ENCODE data around the gene TGFBR2.

Gene TGFBR2

GRCh38 chr3:30720586-30721313 lies 114.3 kb downstream of the TGFBR2 start:
- no peak for DNase-seq (ENCODE audit: low read depth)
- TF ChIP-seq CTCF (conservative IDR thresholded peaks at IDR 0.05; ENCODE audit: low read depth, low read length), result no peak
- no peak overlapping the region for H3K4me3 ChIP-seq (ENCODE audit: low read length)

GRCh38 chr3:30721314-30721634 lies 114.9 kb downstream of the TGFBR2 start:
- TF ChIP-seq CTCF (conservative IDR thresholded peaks at IDR 0.05; ENCODE audit: low read depth, low read length), result no peak
- no peak overlapping the region for H3K4me3 ChIP-seq (ENCODE audit: low read length)
- no peak for DNase-seq (ENCODE audit: low read depth)

GRCh38 chr3:30723211-30723610 lies 116.8 kb downstream of the TGFBR2 start:
- no peak for TF ChIP-seq CTCF (conservative IDR thresholded peaks at IDR 0.05; ENCODE audit: low read depth, low read length)
- DNase-seq (ENCODE audit: low read depth), result no peak
- H3K4me3 ChIP-seq (ENCODE audit: low read length), result no peak overlapping the region

- TF ChIP-seq CTCF (conservative IDR thresholded peaks at IDR 0.05; ENCODE audit: low read depth, low read length), result no peak
- DNase-seq (ENCODE audit: low read depth), result no peak
- no peak overlapping the region for H3K4me3 ChIP-seq (ENCODE audit: low read length)
Observed at GRCh38 chr3:30724863-30725262, 118.5 kb downstream of the TGFBR2 start.

- no peak overlapping the region for H3K4me3 ChIP-seq (ENCODE audit: low read length)
- no peak for DNase-seq (ENCODE audit: low read depth)
- TF ChIP-seq CTCF (conservative IDR thresholded peaks at IDR 0.05; ENCODE audit: low read depth, low read length), result no peak
Observed at GRCh38 chr3:30728143-30728542, 121.7 kb downstream of the TGFBR2 start.

- no peak for DNase-seq (ENCODE audit: low read depth)
- TF ChIP-seq CTCF (conservative IDR thresholded peaks at IDR 0.05; ENCODE audit: low read depth, low read length), result no peak
- H3K4me3 ChIP-seq (ENCODE audit: low read length), result no peak overlapping the region
Observed at GRCh38 chr3:30729512-30729911, 123.1 kb downstream of the TGFBR2 start.

GRCh38 chr3:30729936-30730335 lies 123.5 kb downstream of the TGFBR2 start:
- no peak overlapping the region for H3K4me3 ChIP-seq (ENCODE audit: low read length)
- DNase-seq (ENCODE audit: low read depth), result no peak
- no peak for TF ChIP-seq CTCF (conservative IDR thresholded peaks at IDR 0.05; ENCODE audit: low read depth, low read length)

All from retinal pigment epithelial cell (primary cell).